ENCODE measurements around the gene PRODH2.
"Not testable (repeated sequence)": the region's sequence is repeated elsewhere in the genome, so short reads cannot be mapped to it uniquely, and the experiment has no call there.

Gene PRODH2

DNA sequence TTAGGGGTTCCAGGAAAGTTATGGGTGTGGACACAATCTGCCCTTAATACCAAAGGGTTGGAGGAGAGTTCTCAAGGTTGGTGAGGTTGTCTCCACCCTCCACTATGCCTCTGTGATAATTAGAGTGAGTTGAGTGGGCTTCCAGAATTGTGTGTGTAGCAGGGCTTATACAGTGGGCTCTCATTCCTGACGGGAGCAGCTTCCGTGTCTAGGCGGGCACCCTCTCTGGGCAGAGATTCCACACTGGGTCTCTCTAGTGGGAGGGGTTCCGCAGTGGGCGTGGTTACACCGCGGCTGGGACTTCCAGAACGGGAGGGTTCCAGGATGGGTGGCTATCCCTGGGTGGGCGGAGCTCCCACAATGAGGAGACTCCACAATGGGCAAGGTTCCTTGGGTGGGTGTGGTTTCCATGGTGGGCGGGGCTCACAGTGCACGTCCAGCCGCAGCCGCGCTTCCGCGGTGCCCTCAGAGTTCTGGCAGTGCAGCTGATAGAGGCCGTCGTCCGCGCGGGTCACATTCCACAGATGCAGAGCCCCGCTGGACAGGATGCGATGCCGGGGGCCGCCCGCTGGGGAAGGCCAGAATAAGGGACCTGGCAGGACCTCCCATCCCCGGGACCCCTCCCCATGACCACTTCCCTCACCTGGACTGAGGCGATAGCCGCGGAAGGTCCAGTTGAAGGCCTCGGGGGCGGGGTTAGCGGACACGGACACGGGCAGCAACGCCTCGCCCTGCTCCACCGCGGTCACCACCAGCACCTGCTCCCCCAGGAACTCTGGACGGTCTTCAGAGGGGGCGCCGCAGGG, 31.2 kb upstream of the PRODH2 start:
- FAIRE-seq: no peak

GRCh38 chr19:35842666-35843272, 30.1 kb upstream of the PRODH2 start:
- no peak for FAIRE-seq

DNA sequence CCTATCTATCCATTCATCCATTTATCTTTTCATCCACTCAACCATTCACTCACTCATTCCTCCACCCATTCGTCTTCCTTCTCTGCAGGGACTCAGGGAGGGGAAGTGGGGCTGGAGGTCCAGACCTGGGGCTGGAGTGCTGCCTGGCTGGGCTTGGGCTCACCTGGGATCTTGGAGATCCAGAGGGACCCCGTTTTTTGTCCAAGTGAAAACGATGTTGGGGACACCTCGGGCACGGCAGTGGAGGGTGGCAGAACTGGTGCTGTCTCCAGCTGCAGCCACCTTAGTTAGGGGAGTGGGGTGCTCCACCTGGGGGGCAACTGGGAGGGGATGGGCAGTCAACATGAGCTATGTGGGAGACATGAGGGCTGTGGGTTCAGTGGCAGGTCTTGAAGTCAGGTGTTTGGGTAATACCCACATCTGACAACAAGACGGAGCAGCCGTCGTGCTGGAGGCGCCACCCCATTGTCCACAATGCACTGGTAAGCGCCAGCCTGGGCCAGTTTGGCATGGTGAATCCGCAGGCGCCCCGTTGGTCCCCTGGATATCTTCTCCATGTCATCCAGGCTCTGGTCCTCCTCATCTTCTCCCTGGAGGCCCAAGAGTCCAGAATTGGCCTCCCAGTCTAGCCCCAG, 29.4 kb upstream of the PRODH2 start:
- no peak for FAIRE-seq

- not testable (repeated sequence) for FAIRE-seq
These were observed 23.5 kb upstream of the PRODH2 start for GRCh38 chr19:35836096-35836495.

GRCh38 chr19:35833972-35834371, 21.3 kb upstream of the PRODH2 start:
- FAIRE-seq: no peak

DNA sequence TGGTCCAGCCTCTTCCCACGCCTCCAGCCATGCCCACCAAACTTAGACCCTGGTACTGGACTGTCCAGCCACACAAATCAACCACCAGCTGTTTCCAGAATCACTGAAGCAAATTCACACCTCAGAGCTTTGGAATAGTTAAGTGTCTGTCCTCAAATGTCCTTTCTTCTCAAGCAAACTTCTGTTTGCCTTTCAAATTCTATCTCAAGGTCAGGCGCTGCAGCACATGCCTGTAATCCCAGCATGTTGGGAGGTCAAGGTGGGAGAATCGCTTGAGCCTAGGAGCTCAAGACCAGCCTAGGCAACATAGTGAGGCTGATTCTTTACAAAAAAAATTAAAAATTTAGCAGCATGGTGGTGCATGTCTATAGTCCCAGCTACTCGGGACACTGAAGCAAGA, 19.4 kb upstream of the PRODH2 start:
- no peak for FAIRE-seq

- no peak for FAIRE-seq
These were observed 18.3 kb upstream of the PRODH2 start for GRCh38 chr19:35830986-35831385.

- no peak for FAIRE-seq
These were observed 16.2 kb upstream of the PRODH2 start for GRCh38 chr19:35828692-35829301.

DNA sequence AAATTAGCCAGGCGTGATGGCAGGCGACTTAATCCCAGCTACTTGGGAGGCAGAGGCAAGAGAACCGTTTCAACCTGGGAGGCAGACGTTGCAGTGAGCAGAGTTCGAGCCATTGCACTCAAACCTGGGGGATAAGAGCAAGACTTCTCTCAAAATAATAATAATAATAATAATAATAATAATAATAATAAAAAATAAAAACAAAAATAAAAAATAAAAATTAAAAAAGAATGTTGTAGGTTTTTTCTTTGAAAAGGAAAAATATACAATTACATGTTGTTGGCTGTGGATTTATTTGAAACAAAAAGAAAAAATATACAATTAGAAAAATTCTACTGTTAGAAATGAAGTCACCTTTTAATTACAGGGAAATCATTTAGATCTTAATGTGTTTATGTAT, 11.5 kb upstream of the PRODH2 start:
- FAIRE-seq: no peak

GRCh38 chr19:35822579-35822978, 9.9 kb upstream of the PRODH2 start:
- no peak for FAIRE-seq

GRCh38 chr19:35818445-35818844, 5.8 kb upstream of the PRODH2 start:
- no peak for FAIRE-seq

DNA sequence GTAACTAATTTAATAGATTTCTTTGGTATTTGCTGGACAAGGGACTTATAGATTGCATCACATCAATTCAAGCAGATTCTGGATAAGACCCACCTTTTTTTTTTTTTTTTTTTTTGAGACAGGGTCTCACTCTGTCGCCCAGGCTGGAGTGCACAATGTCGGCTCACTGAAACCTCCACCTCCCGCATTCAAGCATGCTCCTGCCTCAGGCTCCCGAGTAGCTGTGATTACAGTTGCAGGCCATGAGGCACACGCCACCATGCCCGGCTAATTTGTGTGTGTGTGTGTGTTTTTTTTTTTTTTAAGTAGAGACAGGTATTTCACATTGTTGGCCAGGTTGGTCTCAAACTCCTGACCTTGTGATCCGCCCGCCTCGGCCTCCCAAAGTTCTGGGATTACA, 4.2 kb upstream of the PRODH2 start:
- no peak for FAIRE-seq

DNA sequence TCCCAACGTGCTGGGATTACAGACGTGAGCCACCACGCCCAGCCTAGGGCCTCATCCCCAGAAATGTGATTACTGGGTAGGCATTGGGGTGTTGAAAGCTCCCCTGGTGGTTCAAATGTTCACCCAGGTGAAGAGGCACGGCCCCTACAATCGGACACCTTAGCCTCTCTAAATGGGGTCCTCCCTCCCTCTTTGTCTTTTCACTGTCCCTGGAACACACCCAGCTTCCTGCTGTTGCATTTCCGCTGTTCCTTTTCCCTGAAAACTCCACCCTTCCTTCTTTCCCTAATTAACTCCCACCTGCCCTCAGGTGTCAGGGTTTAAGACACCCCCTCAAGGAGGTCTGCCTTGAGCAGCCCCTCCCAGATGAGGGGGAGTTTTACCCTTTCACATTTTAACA, 3.6 kb upstream of the PRODH2 start:
- FAIRE-seq: no peak

DNA sequence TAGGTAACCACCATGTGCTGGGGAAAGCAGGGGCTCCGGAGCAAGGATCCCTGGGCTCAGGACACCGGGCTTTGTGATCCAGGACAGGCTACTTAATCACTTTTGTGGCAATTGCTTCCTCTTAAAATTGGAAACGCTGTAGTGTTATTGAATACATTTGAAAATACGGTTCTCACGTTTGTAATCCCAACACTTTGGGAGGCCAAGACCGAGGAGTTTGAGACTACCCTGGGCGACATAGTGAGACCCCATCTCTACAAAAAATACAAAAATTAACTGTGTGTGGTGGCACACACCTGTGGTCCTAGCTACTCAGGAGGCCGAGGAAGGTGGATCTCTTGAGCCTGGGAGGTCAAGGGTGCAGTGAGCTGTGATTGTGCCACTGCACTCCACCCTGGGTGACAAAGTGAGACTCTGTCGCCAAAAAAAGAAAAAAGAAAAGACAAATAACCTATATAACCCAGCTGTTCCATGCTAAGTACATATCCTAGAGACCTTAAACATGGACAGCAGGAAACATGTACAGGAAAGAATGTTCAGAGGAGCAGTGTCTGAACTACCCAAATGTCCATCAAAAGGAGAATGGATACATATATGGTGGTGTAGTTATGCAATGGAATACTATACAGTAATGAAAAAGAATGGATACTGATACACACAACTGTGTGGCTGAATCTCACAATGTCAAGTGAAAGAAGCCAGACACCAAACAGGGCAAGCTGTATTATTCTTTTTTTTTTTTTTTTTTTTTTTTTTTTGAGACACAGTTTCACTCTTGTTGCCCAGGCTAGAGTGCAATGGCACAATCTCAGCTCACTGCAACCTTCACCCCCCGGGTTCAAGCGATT, 622 bp upstream of the PRODH2 start:
- no peak for FAIRE-seq

DNA sequence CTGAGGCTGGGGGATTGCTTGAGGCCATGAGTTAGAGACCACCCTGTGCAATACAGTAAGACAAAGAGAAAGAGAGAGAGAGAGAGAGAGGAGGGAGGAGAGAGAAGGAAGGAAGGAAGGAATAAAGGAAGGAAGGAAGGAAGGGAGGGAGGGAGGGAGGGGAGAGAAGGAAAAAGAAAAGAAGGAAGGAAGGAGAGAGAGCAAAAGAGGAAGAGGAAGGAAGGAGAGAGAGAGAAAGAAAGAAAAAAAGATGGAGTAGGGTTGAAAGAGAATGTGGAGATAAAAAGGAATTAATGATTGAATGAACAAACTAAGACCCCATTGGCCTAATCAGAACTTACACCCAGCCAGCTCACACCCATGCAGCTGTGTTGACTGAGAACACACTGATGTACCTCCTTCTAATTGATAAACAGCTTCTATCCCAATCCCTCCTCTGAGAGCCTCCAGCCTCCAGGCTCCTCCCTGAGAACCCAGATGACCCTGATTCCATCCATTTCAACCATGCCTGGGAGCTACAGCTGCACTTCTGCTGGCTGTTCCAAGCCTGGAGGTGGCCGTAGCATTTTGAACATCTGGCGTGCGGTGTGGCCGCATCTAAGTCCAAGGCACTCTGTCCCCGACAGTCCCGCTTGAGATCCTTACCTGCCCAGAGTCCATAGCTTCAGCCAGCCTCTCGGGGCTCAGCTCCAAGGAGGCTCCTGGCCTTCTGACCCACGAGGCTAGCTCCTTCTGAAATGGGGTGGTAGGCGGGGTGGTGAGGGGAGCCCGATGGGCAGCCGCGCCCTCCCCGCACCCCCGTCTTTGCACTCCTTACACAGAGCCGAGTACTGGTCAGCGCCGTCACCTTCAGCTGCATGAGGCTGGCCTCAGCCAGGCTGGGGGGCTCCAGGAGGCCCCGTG, 1.1 kb downstream of the PRODH2 start:
- no peak for FAIRE-seq

GRCh38 chr19:35807633-35808032, 5.0 kb downstream of the PRODH2 start:
- no peak for FAIRE-seq

GRCh38 chr19:35806597-35806996, 6.0 kb downstream of the PRODH2 start:
- no peak for FAIRE-seq

DNA sequence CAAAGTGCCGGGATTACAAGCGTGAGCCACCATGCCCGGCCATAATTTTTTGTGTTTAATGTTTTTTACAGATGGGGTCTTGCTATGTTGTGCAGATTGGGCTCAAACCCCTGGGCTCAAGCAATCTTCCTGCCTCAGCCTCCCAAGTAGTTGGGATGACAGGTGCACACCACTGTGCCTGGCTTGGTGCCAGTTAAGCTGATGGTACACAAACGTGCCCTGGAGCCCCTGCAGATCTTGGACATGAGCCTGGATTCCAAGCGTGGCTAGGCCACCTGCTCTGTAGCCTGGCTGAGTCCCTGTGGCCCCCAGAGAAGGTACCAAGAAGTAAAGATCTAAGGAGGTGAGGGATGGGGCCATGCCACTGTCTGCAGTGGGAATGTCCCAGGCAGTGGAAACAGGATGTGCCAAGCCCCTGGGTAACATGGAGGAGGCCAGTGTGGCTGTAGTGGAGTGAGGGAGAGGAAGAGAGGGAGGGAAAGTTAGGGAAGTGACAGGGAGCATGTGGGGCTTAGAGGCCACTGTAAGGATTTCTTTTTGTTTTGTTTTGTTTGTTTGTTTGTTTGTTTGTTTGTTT, 7.0 kb downstream of the PRODH2 start:
- FAIRE-seq: no peak

DNA sequence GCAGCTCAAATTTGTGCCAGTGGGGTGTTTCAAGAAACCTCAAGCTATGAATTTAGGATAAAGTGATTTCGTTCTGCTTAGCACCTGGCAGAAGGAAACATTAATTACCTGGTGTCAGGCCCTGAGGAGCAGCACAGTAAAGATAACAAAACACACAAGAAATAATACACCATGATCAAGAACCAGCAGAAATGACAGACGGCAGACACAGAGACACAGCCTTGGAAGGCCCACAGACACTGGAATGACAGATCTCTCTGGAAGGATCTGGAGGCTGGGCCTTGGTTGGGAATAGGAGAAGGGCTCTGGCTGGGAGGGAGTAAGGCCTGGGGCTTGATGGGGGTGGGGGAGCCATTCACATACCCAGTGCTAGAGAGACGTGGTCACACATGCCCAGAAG, 10.8 kb downstream of the PRODH2 start:
- FAIRE-seq: no peak

DNA sequence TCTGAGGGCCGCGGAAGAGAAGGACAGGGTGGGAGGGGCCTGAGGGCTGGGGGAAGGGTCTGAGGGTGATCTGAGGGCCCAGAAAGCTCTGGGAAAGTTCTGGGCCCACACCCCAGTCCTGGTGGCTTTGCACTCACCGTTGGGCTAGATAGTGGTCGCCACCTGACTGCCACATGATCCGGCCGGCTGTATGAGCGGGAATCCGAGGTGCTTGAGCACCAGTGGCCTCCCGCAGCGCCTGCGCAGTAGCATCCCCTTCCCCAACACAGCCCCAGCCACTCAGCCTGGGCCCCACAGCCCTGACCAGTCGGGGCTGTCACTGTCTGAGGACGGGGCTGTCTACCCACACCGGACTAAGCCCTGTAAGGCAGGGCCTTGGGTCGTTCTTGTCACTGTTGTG, 15.0 kb downstream of the PRODH2 start:
- no peak for FAIRE-seq

All from islet of Langerhans (tissue), 1 donor.